ENCODE measurements around the gene TTLL11.

Gene TTLL11

GRCh38 chr9:121887553-121888437 lies 205.3 kb downstream of the TTLL11 start:
- DNase-seq (ENCODE audit: low spot score in 2 of 2) (no peak), ATAC-seq (no peak)
- no peak overlapping the region for H3K4me3 Mint-ChIP-seq
- H3K27ac Mint-ChIP-seq, result no peak overlapping the region
- peaks cover 11% of the 10 kb centered on the region for H3K4me1 Mint-ChIP-seq
- no peaks in the 10 kb centered on the region for H3K9me3 Mint-ChIP-seq
- no peaks in the 10 kb centered on the region for H3K36me3 Mint-ChIP-seq

GRCh38 chr9:121886759-121887485 lies 206.2 kb downstream of the TTLL11 start:
- no peak overlapping the region for H3K27ac Mint-ChIP-seq
- DNase-seq (ENCODE audit: low spot score in 2 of 2), result peak in 1 of 2 donors; percentile 72
- peak; percentile 85 for ATAC-seq

GRCh38 chr9:121885345-121885901 lies 207.7 kb downstream of the TTLL11 start:
- Mint-ChIP-seq H3K4me1 (peaks cover 11% of the 10 kb centered on the region), H3K27ac (no peak overlapping the region)

More at GRCh38 chr9:121886759-121887485, 206.2 kb downstream of the TTLL11 start:
- no peak overlapping the region for H3K4me3 Mint-ChIP-seq
- peaks cover 11% of the 10 kb centered on the region for H3K4me1 Mint-ChIP-seq
- H3K9me3 Mint-ChIP-seq, result no peaks in the 10 kb centered on the region
- H3K36me3 Mint-ChIP-seq, result no peaks in the 10 kb centered on the region

GRCh38 chr9:121884057-121884541 lies 209.0 kb downstream of the TTLL11 start:
- DNase-seq (ENCODE audit: low spot score in 2 of 2) (no peak), ATAC-seq (no peak)
- H3K4me3 Mint-ChIP-seq, result no peak overlapping the region
- no peak overlapping the region for H3K27ac Mint-ChIP-seq
- no peaks in the 10 kb centered on the region for H3K36me3 Mint-ChIP-seq
- peaks cover 11% of the 10 kb centered on the region for H3K4me1 Mint-ChIP-seq
- H3K9me3 Mint-ChIP-seq, result no peaks in the 10 kb centered on the region

More at GRCh38 chr9:121885345-121885901, 207.7 kb downstream of the TTLL11 start:
- no peak for ATAC-seq
- DNase-seq (ENCODE audit: low spot score in 2 of 2), result no peak
- Mint-ChIP-seq H3K4me3 (no peak overlapping the region), H3K9me3 (no peaks in the 10 kb centered on the region), H3K36me3 (no peaks in the 10 kb centered on the region)

- no peak for DNase-seq (ENCODE audit: low spot score in 2 of 2)
- Mint-ChIP-seq H3K36me3 (no peaks in the 10 kb centered on the region), H3K4me3 (no peak overlapping the region), H3K27ac (no peak overlapping the region), H3K9me3 (no peaks in the 10 kb centered on the region), H3K4me1 (peaks cover 11% of the 10 kb centered on the region)
- ATAC-seq, result peak; percentile 62
Observed at GRCh38 chr9:121883281-121884056, 209.6 kb downstream of the TTLL11 start.

- ATAC-seq (no peak), DNase-seq (ENCODE audit: low spot score in 2 of 2) (no peak)
- H3K27ac Mint-ChIP-seq, result no peak overlapping the region
- no peaks in the 10 kb centered on the region for H3K36me3 Mint-ChIP-seq
- H3K9me3 Mint-ChIP-seq, result no peaks in the 10 kb centered on the region
- peaks cover 11% of the 10 kb centered on the region for H3K4me1 Mint-ChIP-seq
- H3K4me3 Mint-ChIP-seq, result no peak overlapping the region
Observed at GRCh38 chr9:121881920-121882500, 211.1 kb downstream of the TTLL11 start.

GRCh38 chr9:121880343-121880898 lies 212.7 kb downstream of the TTLL11 start:
- H3K4me1 Mint-ChIP-seq, result peaks cover 6% of the 10 kb centered on the region
- no peak overlapping the region for H3K4me3 Mint-ChIP-seq
- no peaks in the 10 kb centered on the region for H3K9me3 Mint-ChIP-seq
- H3K27ac Mint-ChIP-seq, result no peak overlapping the region
- DNase-seq (ENCODE audit: low spot score in 2 of 2) (no peak), ATAC-seq (no peak)
- H3K36me3 Mint-ChIP-seq, result no peaks in the 10 kb centered on the region

- no peaks in the 10 kb centered on the region for H3K4me1 Mint-ChIP-seq
- no peak for DNase-seq (ENCODE audit: low spot score in 2 of 2)
- H3K27ac Mint-ChIP-seq, result no peak overlapping the region
- ATAC-seq, result no peak
- no peak overlapping the region for H3K4me3 Mint-ChIP-seq
- no peaks in the 10 kb centered on the region for H3K36me3 Mint-ChIP-seq
- H3K9me3 Mint-ChIP-seq, result no peaks in the 10 kb centered on the region
Observed at GRCh38 chr9:121878271-121878822, 214.8 kb downstream of the TTLL11 start.

GRCh38 chr9:121876658-121877271 lies 216.3 kb downstream of the TTLL11 start:
- H3K27ac Mint-ChIP-seq, result no peak overlapping the region
- ATAC-seq, result no peak
- no peaks in the 10 kb centered on the region for H3K36me3 Mint-ChIP-seq
- DNase-seq (ENCODE audit: low spot score in 2 of 2), result no peak
- H3K4me1 Mint-ChIP-seq, result no peaks in the 10 kb centered on the region
- no peaks in the 10 kb centered on the region for H3K9me3 Mint-ChIP-seq
- no peak overlapping the region for H3K4me3 Mint-ChIP-seq

GRCh38 chr9:121876255-121876654 lies 216.9 kb downstream of the TTLL11 start:
- ATAC-seq (no peak), DNase-seq (ENCODE audit: low spot score in 2 of 2) (no peak)
- Mint-ChIP-seq H3K4me3 (no peak overlapping the region), H3K36me3 (no peaks in the 10 kb centered on the region), H3K4me1 (no peaks in the 10 kb centered on the region), H3K9me3 (no peaks in the 10 kb centered on the region), H3K27ac (no peak overlapping the region)

GRCh38 chr9:121874524-121874923 lies 218.6 kb downstream of the TTLL11 start:
- no peaks in the 10 kb centered on the region for H3K9me3 Mint-ChIP-seq
- no peak overlapping the region for H3K27ac Mint-ChIP-seq
- no peaks in the 10 kb centered on the region for H3K36me3 Mint-ChIP-seq
- DNase-seq (ENCODE audit: low spot score in 2 of 2) (no peak), ATAC-seq (no peak)
- H3K4me1 Mint-ChIP-seq, result no peaks in the 10 kb centered on the region
- H3K4me3 Mint-ChIP-seq, result no peak overlapping the region

GRCh38 chr9:121871431-121872025 lies 221.6 kb downstream of the TTLL11 start:
- DNase-seq (ENCODE audit: low spot score in 2 of 2) (no peak), ATAC-seq (no peak)
- Mint-ChIP-seq H3K4me1 (no peaks in the 10 kb centered on the region), H3K27ac (no peak overlapping the region), H3K4me3 (no peak overlapping the region), H3K36me3 (no peaks in the 10 kb centered on the region), H3K9me3 (no peaks in the 10 kb centered on the region)

- ATAC-seq (no peak), DNase-seq (ENCODE audit: low spot score in 2 of 2) (no peak)
- Mint-ChIP-seq H3K4me1 (no peaks in the 10 kb centered on the region), H3K4me3 (no peak overlapping the region), H3K27ac (no peak overlapping the region), H3K36me3 (no peaks in the 10 kb centered on the region), H3K9me3 (no peaks in the 10 kb centered on the region)
Observed at GRCh38 chr9:121870271-121870670, 222.8 kb downstream of the TTLL11 start.

All from stimulated activated effector memory CD8-positive, alpha-beta T cell treated with anti-CD3 and anti-CD28 coated beads, Interleukin-12 subunit alpha, Interleukin-12 subunit beta, amount 100 ng/mL, for 72 hours (primary cell).